GM19468 (cell line): Measurements from ENCODE around the gene MPPE1.

Source experiments
- ATAC-seq: cut with Tn5 transposase; IDR thresholded peaks from one replicate; pipeline ENCODE4 v1.9.1; 2021; ENCODE audit warnings: mild to moderate bottlenecking, moderate library complexity, moderate number of reproducible peaks; ENCODE audit not compliant: unreplicated experiment; ENCODE audit errors: extremely low read depth

Gene MPPE1

DNA sequence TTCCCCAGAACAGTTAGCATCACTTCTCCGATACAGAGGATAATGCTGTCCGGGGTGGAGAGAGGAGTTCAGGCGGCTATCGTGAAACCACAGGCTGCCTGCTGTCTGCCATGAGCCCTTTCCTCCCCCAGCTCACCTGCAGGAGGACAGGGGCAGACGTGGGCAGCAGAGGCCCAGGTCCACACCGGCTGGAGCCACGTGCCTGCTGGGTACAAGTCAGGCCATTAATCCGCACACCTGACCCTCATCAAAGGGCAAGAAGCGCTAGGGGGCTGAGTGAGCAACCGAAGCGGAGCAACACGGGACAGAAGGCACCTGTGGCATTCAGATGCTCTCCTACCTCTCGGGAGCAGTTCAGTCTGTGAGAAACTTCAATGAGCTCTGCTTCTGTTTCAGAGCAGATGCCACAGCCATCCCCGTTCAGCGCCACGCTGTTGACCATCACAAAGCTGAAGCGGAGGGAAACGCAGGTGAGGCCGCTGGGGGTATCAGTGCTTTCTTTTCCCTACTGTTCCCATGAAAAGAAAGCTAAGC, 21.5 kb downstream of the MPPE1 start:
- ATAC-seq, result no peak

DNA sequence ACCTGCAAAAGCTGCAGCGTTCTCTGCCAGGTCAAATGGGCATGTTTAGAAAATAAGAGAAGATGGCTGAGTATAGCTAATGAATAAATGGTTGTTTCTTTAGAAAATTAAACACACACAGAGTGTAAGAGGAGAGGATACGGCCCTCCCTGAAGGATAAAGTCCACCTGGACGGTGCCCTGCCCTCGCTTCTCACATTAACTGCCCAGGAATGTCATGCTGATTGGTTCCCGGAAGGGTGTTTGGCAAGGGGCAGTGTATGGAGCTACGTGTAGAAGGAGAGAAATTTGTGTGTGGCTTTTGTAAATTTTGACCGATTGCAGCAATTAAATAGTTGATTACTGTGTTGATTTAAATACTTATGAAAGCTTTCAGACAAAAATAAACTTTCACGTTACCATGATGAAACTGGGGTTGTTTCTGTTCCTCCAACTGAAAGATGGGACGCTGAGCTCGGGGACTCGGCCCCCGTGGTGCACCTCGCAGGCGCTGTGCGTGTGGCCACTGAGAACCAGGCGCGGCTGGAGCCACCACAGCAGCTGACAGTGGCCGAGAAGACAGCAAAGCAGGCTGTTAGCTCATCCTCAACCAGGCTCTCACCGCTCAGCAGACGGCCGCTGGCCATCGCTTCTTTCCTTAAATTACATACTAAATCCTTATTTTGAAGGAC, 22.7 kb downstream of the MPPE1 start:
- no peak for ATAC-seq

DNA sequence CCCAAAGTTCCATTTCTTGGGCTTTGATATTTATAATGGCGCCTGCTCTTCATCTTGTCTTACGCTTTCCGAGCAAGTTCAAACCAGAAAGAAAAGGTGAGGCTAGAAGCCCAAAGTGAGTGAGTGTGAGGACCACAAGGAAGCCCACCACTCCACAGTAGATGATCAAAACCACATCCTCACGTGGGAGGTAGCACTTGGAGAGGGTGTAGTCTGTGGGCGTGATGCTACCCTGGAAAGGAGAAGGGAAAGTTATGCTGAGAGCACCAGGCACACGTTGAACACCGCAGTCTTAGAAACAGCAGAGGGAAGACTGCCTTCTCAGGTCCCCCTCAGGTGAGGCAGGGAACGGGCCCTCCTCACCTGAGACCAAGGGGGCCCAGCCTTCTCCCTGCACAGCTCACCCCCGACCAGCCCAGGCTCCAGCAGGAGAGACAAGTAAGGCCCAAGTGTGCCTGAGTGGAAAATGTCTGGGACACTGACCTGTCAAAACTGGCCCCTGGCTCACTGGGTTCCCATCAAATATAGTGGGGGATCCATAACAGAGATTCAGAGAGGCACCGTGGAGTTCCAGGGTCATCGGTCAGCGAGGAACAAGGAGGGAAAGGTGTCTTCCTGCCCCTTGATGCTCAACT, 23.6 kb downstream of the MPPE1 start:
- no peak for ATAC-seq

- ATAC-seq, result peak; percentile 42
Observed at GRCh38 chr18:11883153-11883552, 25.0 kb downstream of the MPPE1 start.

DNA sequence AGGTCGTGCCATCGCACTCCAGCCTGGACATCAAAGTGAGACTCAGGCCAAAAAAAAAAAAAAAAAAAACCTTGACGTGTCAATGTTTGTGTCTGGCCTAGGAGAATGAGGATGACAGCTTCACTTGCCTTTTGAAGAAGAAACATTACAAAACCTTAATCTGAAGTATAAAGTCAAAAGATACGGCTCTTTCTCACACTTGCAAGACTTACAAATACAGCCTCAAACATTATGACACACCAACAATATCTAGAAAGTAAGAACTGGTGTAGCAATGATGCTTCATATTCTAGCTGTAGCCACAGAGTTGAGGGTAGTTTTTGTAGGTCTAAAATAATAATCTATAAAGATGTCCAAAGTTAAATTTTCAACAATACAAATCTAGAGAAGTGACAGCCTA, 25.5 kb downstream of the MPPE1 start:
- ATAC-seq, result no peak

DNA sequence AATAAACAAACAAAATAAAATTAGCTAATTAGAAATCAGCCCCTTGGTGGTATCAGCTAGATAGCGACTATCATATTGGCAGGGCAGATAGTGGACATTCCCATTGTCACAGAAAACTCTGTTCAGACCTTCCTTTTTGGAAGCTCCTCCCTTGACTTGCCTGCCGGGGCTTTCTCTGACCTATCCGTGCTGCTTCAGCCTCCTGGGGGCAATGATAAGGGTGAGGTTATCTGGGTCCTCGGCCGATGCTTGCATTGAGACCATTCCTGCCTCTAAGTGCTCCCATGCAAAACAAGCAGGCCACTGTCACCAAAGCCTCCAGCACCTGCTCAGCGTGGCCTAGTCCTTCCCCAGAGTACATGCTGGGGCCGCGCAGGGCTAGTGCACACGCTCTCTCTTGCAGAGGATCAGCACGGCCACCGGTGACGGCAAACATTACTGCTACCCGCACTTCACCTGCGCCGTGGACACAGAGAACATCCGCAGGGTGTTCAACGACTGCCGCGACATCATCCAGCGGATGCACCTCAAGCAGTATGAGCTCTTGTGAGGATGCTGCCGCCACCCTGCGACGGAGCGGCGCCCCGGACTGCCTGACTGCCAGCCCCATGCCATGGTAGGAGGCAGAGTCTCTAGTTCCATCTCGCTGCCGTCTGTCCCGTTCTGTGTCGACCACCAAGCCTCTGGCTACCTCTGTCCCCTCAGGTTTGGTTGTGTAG, 27.4 kb downstream of the MPPE1 start:
- no peak for ATAC-seq

DNA sequence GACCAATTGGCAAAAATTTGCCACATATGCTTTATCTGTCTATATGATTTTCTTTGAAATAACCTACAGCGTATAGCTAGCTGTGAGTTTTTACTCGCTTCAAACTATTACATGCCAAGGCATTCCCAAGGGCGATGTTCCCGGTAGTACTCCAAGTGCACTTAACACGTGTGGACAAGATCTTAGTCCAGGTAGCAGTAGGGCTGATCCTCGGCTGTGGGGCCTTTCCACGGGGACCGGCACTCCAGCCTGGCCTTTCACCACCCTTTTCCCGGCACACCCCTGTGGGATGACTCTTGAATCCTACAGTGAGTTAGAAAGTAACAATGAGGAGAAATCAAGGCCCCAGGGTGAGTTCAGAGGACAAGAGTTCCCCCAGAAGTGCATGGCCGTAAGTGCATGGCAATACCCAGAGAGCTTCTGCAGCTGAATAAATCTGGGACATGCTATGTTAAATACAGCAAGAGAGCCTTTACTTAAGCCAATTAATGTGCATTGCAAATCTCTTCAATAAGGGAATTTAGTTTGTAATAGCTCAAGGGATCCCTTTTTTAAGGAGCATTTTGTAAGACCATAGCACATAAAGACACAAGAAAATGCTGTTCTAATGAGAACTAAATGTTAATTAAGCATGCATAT, 30.5 kb downstream of the MPPE1 start:
- no peak for ATAC-seq

DNA sequence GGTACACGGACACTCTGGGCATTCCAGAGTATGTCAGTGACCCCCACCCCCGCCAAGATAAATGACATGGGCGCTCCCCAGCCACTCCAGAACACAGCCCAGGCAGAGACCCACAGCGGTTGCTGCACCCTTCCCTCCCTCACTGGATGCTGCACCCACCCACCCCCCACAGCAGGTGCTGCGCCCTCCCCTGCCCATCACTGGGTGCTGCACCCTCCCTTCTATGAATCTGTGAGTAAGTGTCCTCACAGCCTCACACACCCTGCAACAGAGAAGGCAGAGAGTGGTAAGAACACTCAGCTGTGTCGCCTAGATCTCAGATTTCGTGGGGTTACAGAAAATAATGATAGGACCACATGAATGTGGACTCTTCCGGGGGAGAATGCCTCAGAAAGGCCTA, 33.4 kb downstream of the MPPE1 start:
- no peak for ATAC-seq

- ATAC-seq, result no peak
Observed at GRCh38 chr18:11873670-11874340, 34.3 kb downstream of the MPPE1 start.

GRCh38 chr18:11872479-11873136, 35.5 kb downstream of the MPPE1 start:
- no peak for ATAC-seq

DNA sequence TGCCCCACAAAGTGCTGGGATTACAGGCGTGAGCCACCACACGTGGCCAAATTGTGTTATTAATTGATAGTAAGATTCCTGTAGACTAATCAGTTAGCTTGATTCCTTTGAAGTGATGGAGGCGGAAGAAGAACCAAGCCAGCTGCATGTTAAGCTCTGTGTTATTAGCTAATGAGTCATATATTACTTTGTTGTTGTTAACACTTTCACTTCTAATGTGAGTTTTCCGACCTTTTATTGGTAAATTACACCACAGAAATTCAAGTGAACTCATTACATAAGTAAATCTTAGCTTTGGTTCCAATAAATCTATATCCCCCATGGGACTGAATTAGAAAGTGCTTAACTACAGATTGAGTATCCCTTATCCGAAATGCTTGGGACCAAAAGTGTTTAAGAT, 36.6 kb downstream of the MPPE1 start:
- no peak for ATAC-seq

- ATAC-seq, result no peak
Observed at GRCh38 chr18:11868230-11868629, 39.9 kb downstream of the MPPE1 start.

DNA sequence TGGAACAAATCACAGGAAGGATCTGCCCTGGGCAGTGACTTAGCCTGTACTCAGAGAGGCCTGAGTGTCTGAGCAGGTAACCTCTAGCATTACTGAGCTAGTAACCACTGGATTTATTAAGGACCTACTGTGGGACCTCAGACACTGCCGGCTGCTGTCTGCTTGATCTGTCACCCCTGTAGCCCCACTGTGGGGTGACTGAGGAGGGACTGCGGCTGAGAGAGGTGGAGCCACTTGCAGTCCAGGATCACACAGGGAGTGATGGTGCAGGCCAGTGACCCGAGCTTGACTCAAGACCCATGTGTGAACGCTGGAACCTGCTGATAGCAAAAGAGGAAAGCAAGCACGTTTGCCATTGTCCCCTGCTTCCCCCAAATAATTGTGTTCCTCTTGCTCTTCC, 41.4 kb downstream of the MPPE1 start:
- no peak for ATAC-seq

- no peak for ATAC-seq
Observed at GRCh38 chr18:11866329-11866728, 41.8 kb downstream of the MPPE1 start.

- no peak for ATAC-seq
Observed at GRCh38 chr18:11865071-11865470, 43.0 kb downstream of the MPPE1 start.

GRCh38 chr18:11864471-11864870, 43.6 kb downstream of the MPPE1 start:
- ATAC-seq, result no peak

- ATAC-seq, result no peak
Observed at GRCh38 chr18:11862468-11863137, 45.5 kb downstream of the MPPE1 start.

GRCh38 chr18:11861583-11862288, 46.4 kb downstream of the MPPE1 start:
- no peak for ATAC-seq
